IMR-90 (cell line): Measurements from ENCODE around the gene PRKAG2.

Source experiments
- CEBPB ChIP-seq: IDR thresholded peaks from 2 replicates; pipeline ENCODE4 v1.6.1; 2012; ENCODE audit warnings: low read depth, low read length, improper control_type of control experiment
- CTCF ChIP-seq: conservative IDR thresholded peaks from 2 replicates; pipeline ENCODE4 v1.5.1; 2012; ENCODE audit warnings: mild to moderate bottlenecking, low read depth, low read length, improper control_type of control experiment
- ELK1 ChIP-seq: fragments of 150-350 bp; IDR thresholded peaks from 2 replicates; pipeline ENCODE4 v1.6.1; 2016; ENCODE audit warnings: low read depth, mild to moderate bottlenecking, low read length, moderate library complexity, borderline replicate concordance
- MAZ ChIP-seq: IDR thresholded peaks from 2 replicates; pipeline ENCODE4 v1.6.1; 2012; ENCODE audit warnings: low read depth, mild to moderate bottlenecking, low read length, improper control_type of control experiment, moderate library complexity, borderline replicate concordance
- MXI1 ChIP-seq: IDR thresholded peaks from 2 replicates; pipeline ENCODE4 v1.6.1; 2012; ENCODE audit warnings: low read depth, mild to moderate bottlenecking, low read length, moderate library complexity, borderline replicate concordance
- POLR2A ChIP-seq: IDR thresholded peaks from 2 replicates; pipeline ENCODE4 v1.6.1; 2012; ENCODE audit warnings: mild to moderate bottlenecking, low read depth, low read length
- RAD21 ChIP-seq: IDR thresholded peaks from 2 replicates; pipeline ENCODE4 v1.6.1; 2012; ENCODE audit warnings: low read length, improper control_type of control experiment
- RCOR1 ChIP-seq: IDR thresholded peaks from 2 replicates; pipeline ENCODE4 v1.6.1; 2012; ENCODE audit warnings: mild to moderate bottlenecking, low read length, improper control_type of control experiment; ENCODE audit not compliant: insufficient replicate concordance
- SMC3 ChIP-seq: fragments of 150-350 bp; IDR thresholded peaks from 2 replicates; pipeline ENCODE4 v1.6.1; 2016; ENCODE audit warnings: low read depth, mild to moderate bottlenecking, antibody characterized with exemption, low read length, moderate library complexity
- USF2 ChIP-seq: fragments of 150-350 bp; IDR thresholded peaks from 2 replicates; pipeline ENCODE4 v1.6.1; 2017; ENCODE audit warnings: mild to moderate bottlenecking, antibody characterized with exemption, low read length, low read depth

- no peak for TF ChIP-seq CTCF
- TF ChIP-seq RCOR1, result no peak
- TF ChIP-seq MAZ, result no peak
- no peak for TF ChIP-seq CEBPB
- TF ChIP-seq ELK1, result no peak
- TF ChIP-seq RAD21, result no peak
- no peak for TF ChIP-seq POLR2A
- no peak for TF ChIP-seq USF2
- TF ChIP-seq SMC3, result no peak
- no peak for TF ChIP-seq MXI1
Observed at GRCh38 chr7:151695951-151696541, 180.9 kb downstream of the PRKAG2 start.
